Activated CD4-positive, alpha-beta memory T cell treated with anti-CD3 and anti-CD28 coated beads for 36 hours (primary cell): ENCODE results near the gene SRPRB. TPM values are rescaled to one million over a fixed set of nuclear protein-coding genes. Genes with fewer than 3 reads are reported as not detected.
A peak's percentile ranks its signal among the peaks of the same experiment; 100 is the strongest.

Source experiments
- CTCF ChIA-PET: fragments of 350-600 bp; sonication (Branson Sonifier 250); formaldehyde crosslinking; loops from one replicate; lab custom pipeline; 2021; ENCODE audit warnings: antibody characterized with exemption, inconsistent platforms; lab: Charles Lee
- POLR2A ChIA-PET: fragments of 350-600 bp; sonication (Branson Sonifier 250); formaldehyde crosslinking; loops from one replicate; lab custom pipeline; 2021; ENCODE audit warnings: antibody characterized with exemption; lab: Charles Lee
- DNase-seq: peaks from one replicate; pipeline ENCODE4 v3.0.0-alpha.2; 2020
- H3K27ac Mint-ChIP-seq: one replicate; pipeline ENCODE4 v1.8.0; 2021; ENCODE audit warnings: mixed read lengths
- H3K27me3 Mint-ChIP-seq: one replicate; pipeline ENCODE4 v1.8.0; 2021; ENCODE audit warnings: mixed read lengths
- H3K36me3 Mint-ChIP-seq: one replicate; pipeline ENCODE4 v1.8.0; 2021; ENCODE audit warnings: mixed read lengths
- H3K4me1 Mint-ChIP-seq: one replicate; pipeline ENCODE4 v1.8.0; 2021; ENCODE audit warnings: low read depth, mixed read lengths
- H3K4me3 Mint-ChIP-seq: one replicate; pipeline ENCODE4 v1.8.0; 2021; ENCODE audit warnings: mild to moderate bottlenecking, mixed read lengths
- H3K9me3 Mint-ChIP-seq: one replicate; pipeline ENCODE4 v1.8.0; 2021; ENCODE audit warnings: mixed read lengths
- intact Hi-C: fragments of 100-400 bp; cut with micrococcal nuclease; formaldehyde crosslinking; loops from one replicate; pipeline ENCODE4 v1.15.1; 2023
- total RNA-seq, 2 experiments: library from RNA; stranded (reverse); gene quantifications; one replicate each; pipeline ENCODE4 v1.2.3, GENCODE V29; 2021

Gene SRPRB
- total RNA-seq, 2 experiments from 2014 or later: 65.7 to 66.7 TPM

DNA sequence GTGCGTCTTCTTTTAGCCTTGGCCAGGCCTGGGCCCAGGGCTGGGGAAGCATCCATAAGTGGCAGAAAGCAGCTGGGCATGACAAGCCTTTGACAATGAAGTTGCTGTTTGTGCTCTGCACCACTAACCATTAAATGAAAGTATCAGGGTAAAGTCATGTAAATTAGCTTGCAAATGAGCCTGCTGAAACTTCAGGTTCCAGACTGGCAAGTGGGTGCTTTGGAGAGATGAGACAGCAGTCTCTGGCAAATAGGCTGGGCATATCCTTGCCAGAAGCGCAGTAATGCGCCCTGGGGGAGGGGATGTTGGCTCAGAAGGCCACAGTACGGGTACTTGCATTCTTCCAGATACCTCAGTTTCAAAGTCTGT lies 49.4 kb downstream of the SRPRB start:
- no peak overlapping the region for H3K27ac Mint-ChIP-seq
- no peaks in the 10 kb centered on the region for H3K27me3 Mint-ChIP-seq
- peaks cover 11% of the 10 kb centered on the region for H3K4me1 Mint-ChIP-seq
- intact Hi-C loops: no loop called here
- DNase-seq: no peak
- no peak overlapping the region for H3K4me3 Mint-ChIP-seq
- H3K9me3 Mint-ChIP-seq: no peaks in the 10 kb centered on the region
- ChIA-PET CTCF (no interaction called here), POLR2A (no interaction called here)
- no peaks in the 10 kb centered on the region for H3K36me3 Mint-ChIP-seq

- CTCF ChIA-PET: no interaction called here
Observed at GRCh38 chr3:133855772-133856171, 50.2 kb downstream of the SRPRB start.

GRCh38 chr3:133856316-133856715 lies 50.7 kb downstream of the SRPRB start:
- CTCF ChIA-PET: no interaction called here
- H3K4me3 Mint-ChIP-seq: no peak overlapping the region
- no peak overlapping the region for H3K27ac Mint-ChIP-seq
- H3K4me1 Mint-ChIP-seq: peaks cover 9% of the 10 kb centered on the region
- H3K36me3 Mint-ChIP-seq: no peaks in the 10 kb centered on the region
- DNase-seq: no peak
- POLR2A ChIA-PET: no interaction called here
- H3K27me3 Mint-ChIP-seq: no peaks in the 10 kb centered on the region
- intact Hi-C loops: no loop called here
- no peaks in the 10 kb centered on the region for H3K9me3 Mint-ChIP-seq

More at GRCh38 chr3:133855772-133856171, 50.2 kb downstream of the SRPRB start:
- no peaks in the 10 kb centered on the region for H3K36me3 Mint-ChIP-seq
- POLR2A ChIA-PET: no interaction called here
- no peaks in the 10 kb centered on the region for H3K9me3 Mint-ChIP-seq
- peaks cover 11% of the 10 kb centered on the region for H3K4me1 Mint-ChIP-seq
- no peak overlapping the region for H3K4me3 Mint-ChIP-seq
- no peak overlapping the region for H3K27ac Mint-ChIP-seq
- intact Hi-C loops: no loop called here
- no peak for DNase-seq
- H3K27me3 Mint-ChIP-seq: no peaks in the 10 kb centered on the region

GRCh38 chr3:133857767-133858166 lies 52.2 kb downstream of the SRPRB start:
- Mint-ChIP-seq H3K36me3 (no peaks in the 10 kb centered on the region), H3K27me3 (no peaks in the 10 kb centered on the region), H3K4me3 (no peak overlapping the region), H3K9me3 (no peaks in the 10 kb centered on the region), H3K27ac (no peak overlapping the region), H3K4me1 (peaks cover 6% of the 10 kb centered on the region)
- DNase-seq: peak; percentile 20
- ChIA-PET POLR2A (no interaction called here), CTCF (no interaction called here)
- intact Hi-C loops: loop anchor here (1.0 kb wide), 1 partner anchor 23 kb away; no protein-coding TSS in a partner anchor

DNA sequence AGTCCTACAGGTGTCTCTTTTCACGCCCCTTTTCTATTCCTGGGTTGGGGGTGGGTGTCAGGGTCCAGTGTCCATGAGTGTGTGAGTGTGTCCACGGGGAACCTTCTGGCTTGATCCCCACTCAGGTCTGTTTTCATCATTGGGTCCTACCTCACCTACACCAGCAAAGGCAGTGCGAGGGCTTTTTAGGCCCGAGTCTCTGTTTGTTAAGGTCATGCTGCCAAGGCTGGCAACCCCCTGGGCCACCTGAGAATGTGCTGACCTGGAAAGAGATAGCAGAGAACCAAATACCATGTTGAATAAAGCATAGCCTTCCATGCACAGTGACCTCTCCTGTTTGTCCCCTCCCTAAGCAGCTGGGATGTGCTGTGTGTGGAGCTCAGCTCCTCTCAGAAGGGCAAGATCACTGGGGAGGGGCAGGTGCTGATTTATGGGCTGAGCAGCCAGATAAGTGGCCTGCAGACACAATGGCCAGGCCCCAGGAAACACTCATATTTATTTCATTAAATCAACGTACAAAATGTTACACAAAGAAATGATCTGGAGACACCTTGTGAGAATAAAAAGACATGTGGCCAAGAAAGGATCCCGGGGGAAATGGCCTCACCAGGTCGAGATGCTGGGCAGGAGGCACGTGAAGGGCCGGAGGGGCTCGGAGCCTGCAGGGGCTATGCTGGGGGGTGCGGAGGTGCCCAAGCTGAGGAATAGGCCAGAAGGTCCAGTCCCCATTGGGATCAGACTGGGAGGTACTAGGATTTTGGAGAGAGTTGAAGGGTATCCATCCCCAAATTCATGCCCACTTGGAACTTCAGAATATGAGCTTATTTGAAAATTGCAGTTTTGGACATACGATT lies 54.0 kb downstream of the SRPRB start:
- no peaks in the 10 kb centered on the region for H3K36me3 Mint-ChIP-seq
- CTCF ChIA-PET: no interaction called here
- H3K27ac Mint-ChIP-seq: no peak overlapping the region
- POLR2A ChIA-PET: no interaction called here
- H3K4me1 Mint-ChIP-seq: peaks cover 6% of the 10 kb centered on the region
- no peak overlapping the region for H3K4me3 Mint-ChIP-seq
- H3K27me3 Mint-ChIP-seq: no peaks in the 10 kb centered on the region
- H3K9me3 Mint-ChIP-seq: no peaks in the 10 kb centered on the region
- intact Hi-C loops: no loop called here
- DNase-seq: no peak

DNA sequence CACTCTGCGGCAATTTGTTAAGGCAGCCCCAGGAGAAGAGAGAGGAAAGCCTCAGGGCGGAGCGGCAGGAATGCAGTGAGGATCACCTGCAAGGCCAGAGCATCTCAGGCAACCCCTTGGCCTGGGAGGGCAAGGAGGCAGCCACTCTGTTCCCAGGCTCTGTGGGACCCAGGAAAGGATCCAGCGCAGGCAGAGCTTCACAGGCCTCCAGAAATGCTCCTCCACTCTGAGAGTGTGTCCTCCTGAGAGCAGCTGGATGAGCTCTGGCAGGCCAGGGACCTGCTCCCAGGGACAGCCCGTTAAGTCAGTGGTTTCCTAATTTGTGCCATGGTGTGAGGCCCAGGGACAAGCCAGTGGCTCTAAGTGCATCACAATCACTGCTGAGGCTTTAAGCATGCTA lies 54.9 kb downstream of the SRPRB start:
- Mint-ChIP-seq H3K4me1 (peaks cover 6% of the 10 kb centered on the region), H3K9me3 (no peaks in the 10 kb centered on the region), H3K4me3 (no peak overlapping the region), H3K27me3 (no peaks in the 10 kb centered on the region), H3K27ac (no peak overlapping the region), H3K36me3 (no peaks in the 10 kb centered on the region)
- ChIA-PET CTCF (no interaction called here), POLR2A (no interaction called here)
- intact Hi-C loops: no loop called here
- no peak for DNase-seq

DNA sequence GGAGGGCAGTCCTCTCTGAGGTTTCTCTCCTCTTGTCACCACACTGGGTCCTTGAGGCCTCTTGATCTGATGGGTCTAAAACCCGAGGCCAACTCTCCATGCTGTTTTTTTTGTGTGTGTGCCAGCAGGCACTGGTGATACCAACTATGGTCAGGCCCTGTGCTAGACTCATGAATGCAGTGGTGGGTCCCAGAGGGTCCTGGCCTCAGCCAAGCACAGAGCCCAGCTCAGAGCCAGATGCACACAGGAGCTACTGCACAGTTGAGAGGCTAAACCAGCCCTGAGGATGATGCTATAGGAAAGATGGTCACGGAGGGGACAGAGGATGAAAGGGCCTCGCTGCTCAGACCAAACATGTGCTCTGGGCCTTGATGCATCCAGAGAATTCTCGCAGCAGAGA lies 56.5 kb downstream of the SRPRB start:
- intact Hi-C loops: no loop called here
- POLR2A ChIA-PET: no interaction called here
- CTCF ChIA-PET: no interaction called here

GRCh38 chr3:133863911-133864310 lies 58.3 kb downstream of the SRPRB start:
- Mint-ChIP-seq H3K27me3 (peaks cover 2% of the 10 kb centered on the region), H3K9me3 (no peaks in the 10 kb centered on the region), H3K36me3 (no peaks in the 10 kb centered on the region), H3K27ac (no peak overlapping the region), H3K4me3 (no peak overlapping the region), H3K4me1 (no peaks in the 10 kb centered on the region)
- POLR2A ChIA-PET: no interaction called here
- CTCF ChIA-PET: interaction anchor here (0.9 kb wide), 1 partner anchor 46 kb away, joined by 3 read pairs; no protein-coding TSS in a partner anchor
- intact Hi-C loops: no loop called here
- no peak for DNase-seq

More for the DNA sequence above, 56.5 kb downstream of the SRPRB start:
- H3K9me3 Mint-ChIP-seq: no peaks in the 10 kb centered on the region
- H3K4me3 Mint-ChIP-seq: no peak overlapping the region
- no peaks in the 10 kb centered on the region for H3K36me3 Mint-ChIP-seq
- H3K27me3 Mint-ChIP-seq: no peaks in the 10 kb centered on the region
- no peak for DNase-seq
- peaks cover 6% of the 10 kb centered on the region for H3K4me1 Mint-ChIP-seq
- H3K27ac Mint-ChIP-seq: no peak overlapping the region

- Mint-ChIP-seq H3K27me3 (peaks cover 7% of the 10 kb centered on the region), H3K4me1 (no peaks in the 10 kb centered on the region), H3K27ac (no peak overlapping the region), H3K9me3 (no peaks in the 10 kb centered on the region), H3K4me3 (no peak overlapping the region), H3K36me3 (no peaks in the 10 kb centered on the region)
- ChIA-PET POLR2A (no interaction called here), CTCF (interaction anchor here (0.9 to 1.4 kb wide), 2 partner anchors 46 kb away, joined by 3 read pairs; no protein-coding TSS in a partner anchor)
- DNase-seq: no peak
- intact Hi-C loops: no loop called here
Observed at GRCh38 chr3:133864616-133865015, 59.0 kb downstream of the SRPRB start.

- ChIA-PET POLR2A (no interaction called here), CTCF (interaction anchor here (1.4 kb wide), 1 partner anchor 47 kb away, joined by 3 read pairs; no protein-coding TSS in a partner anchor)
- Mint-ChIP-seq H3K36me3 (no peaks in the 10 kb centered on the region), H3K4me1 (no peaks in the 10 kb centered on the region), H3K27ac (no peak overlapping the region), H3K9me3 (no peaks in the 10 kb centered on the region), H3K4me3 (no peak overlapping the region), H3K27me3 (peaks cover 8% of the 10 kb centered on the region)
- no peak for DNase-seq
- intact Hi-C loops: no loop called here
Observed at GRCh38 chr3:133865136-133865855, 59.7 kb downstream of the SRPRB start.

DNA sequence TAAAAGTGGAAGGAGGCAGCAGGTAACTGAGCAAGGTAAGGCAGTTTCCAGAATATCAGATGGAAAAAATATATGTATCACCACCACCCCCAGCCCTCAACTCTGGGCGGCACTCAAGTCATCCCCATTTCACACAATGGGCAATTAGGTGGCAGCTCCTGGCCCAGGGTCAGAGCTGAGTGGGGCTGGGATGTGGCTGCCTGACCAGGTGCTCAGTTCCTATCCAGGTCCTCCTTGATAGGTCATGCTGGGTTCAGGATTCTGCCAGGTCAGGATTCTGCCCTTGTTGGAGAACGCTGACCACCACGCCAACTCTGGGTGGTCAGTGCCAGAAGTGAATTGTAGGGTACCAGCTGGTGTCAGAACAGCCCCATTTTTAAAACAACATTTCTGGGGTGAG lies 60.5 kb downstream of the SRPRB start:
- ChIA-PET CTCF (interaction anchor here (1.4 kb wide), 1 partner anchor 48 kb away, joined by 3 read pairs; no protein-coding TSS in a partner anchor), POLR2A (no interaction called here)
- H3K9me3 Mint-ChIP-seq: no peaks in the 10 kb centered on the region

GRCh38 chr3:133868186-133868585 lies 62.6 kb downstream of the SRPRB start:
- intact Hi-C loops: no loop called here
- Mint-ChIP-seq H3K36me3 (no peaks in the 10 kb centered on the region), H3K4me1 (no peaks in the 10 kb centered on the region), H3K9me3 (no peaks in the 10 kb centered on the region), H3K4me3 (no peak overlapping the region), H3K27ac (no peak overlapping the region), H3K27me3 (peaks cover 13% of the 10 kb centered on the region)
- CTCF ChIA-PET: no interaction called here
- no peak for DNase-seq
- POLR2A ChIA-PET: no interaction called here

More for the DNA sequence above, 60.5 kb downstream of the SRPRB start:
- H3K36me3 Mint-ChIP-seq: no peaks in the 10 kb centered on the region
- intact Hi-C loops: no loop called here
- peaks cover 10% of the 10 kb centered on the region for H3K27me3 Mint-ChIP-seq
- DNase-seq: no peak
- no peak overlapping the region for H3K27ac Mint-ChIP-seq
- no peak overlapping the region for H3K4me3 Mint-ChIP-seq
- no peaks in the 10 kb centered on the region for H3K4me1 Mint-ChIP-seq
